Adipocyte (in vitro differentiated cells): Measurements from ENCODE around the gene GRP.

Experiments used
- DNase-seq: peaks from one replicate; pipeline ENCODE4 v3.0.0-alpha.2; 2015; ENCODE audit warnings: low read depth
- H3K27me3 ChIP-seq: replicated peaks from 2 replicates; pipeline ENCODE4 v1.7.0; 2013; ENCODE audit warnings: mild to moderate bottlenecking, low read length, moderate library complexity; ENCODE audit not compliant: control insufficient read depth, insufficient read depth
- H3K36me3 ChIP-seq: 2 replicates; pipeline ENCODE4 v1.7.0; 2013; ENCODE audit warnings: low read length, mild to moderate bottlenecking, moderate library complexity; ENCODE audit not compliant: control insufficient read depth, insufficient read depth, severe bottlenecking
- H3K4me1 ChIP-seq: 2 replicates; pipeline ENCODE4 v1.7.0; 2013; ENCODE audit warnings: mild to moderate bottlenecking, low read length, moderate library complexity; ENCODE audit not compliant: control insufficient read depth, insufficient read depth
- H3K4me3 ChIP-seq: 2 replicates; pipeline ENCODE4 v1.7.0; 2013; ENCODE audit warnings: mild to moderate bottlenecking, low read length, moderate library complexity
- H3K9ac ChIP-seq: 2 replicates; pipeline ENCODE4 v1.7.0; 2013; ENCODE audit warnings: mild to moderate bottlenecking, low read length, moderate library complexity
- H3K9me3 ChIP-seq: 2 replicates; pipeline ENCODE4 v1.7.0; 2013; ENCODE audit warnings: mild to moderate bottlenecking, low read length, moderate library complexity; ENCODE audit not compliant: control insufficient read depth

GRP gene

GRCh38 chr18:59202258-59202820 lies 17.6 kb upstream of the GRP start:
- no peaks in the 10 kb centered on the region for H3K36me3 ChIP-seq
- H3K4me1 ChIP-seq, result no peaks in the 10 kb centered on the region
- H3K9ac ChIP-seq, result no peak overlapping the region
- H3K27me3 ChIP-seq, result peaks cover 42% of the 10 kb centered on the region
- no peak overlapping the region for H3K4me3 ChIP-seq
- no peak for DNase-seq
- H3K9me3 ChIP-seq, result peaks cover 3% of the 10 kb centered on the region

GRCh38 chr18:59207506-59207905 lies 12.5 kb upstream of the GRP start:
- H3K27me3 ChIP-seq, result peaks cover 42% of the 10 kb centered on the region
- DNase-seq, result no peak

DNA sequence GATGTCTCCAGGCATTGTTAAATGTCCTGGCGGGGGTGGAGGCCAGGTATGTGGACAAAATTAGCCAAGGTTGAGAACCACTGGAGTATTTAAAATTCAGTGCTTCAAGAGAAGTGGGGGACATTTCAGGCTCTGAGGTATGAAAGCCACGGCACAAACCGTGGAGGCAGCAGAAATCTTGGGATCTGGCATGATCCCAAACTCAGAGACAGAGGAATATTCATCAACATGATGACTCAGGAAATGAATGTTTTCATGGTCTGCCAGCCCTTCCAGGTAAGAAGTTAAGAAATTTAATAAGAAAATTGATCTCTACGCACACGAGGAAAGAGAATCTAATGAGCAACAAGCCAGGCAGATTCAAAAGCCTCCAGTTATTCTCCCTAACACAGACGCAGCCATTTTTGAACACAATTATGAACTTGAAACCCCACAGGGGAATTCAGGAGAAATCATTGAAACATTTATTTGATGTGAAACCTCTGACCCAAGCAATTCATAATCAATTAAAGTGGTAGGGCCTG lies 11.3 kb upstream of the GRP start:
- peaks cover 42% of the 10 kb centered on the region for H3K27me3 ChIP-seq
- H3K4me1 ChIP-seq, result no peaks in the 10 kb centered on the region
- DNase-seq, result no peak

More at GRCh38 chr18:59207506-59207905, 12.5 kb upstream of the GRP start:
- no peaks in the 10 kb centered on the region for H3K36me3 ChIP-seq
- no peaks in the 10 kb centered on the region for H3K9me3 ChIP-seq
- H3K9ac ChIP-seq, result no peak overlapping the region
- no peak overlapping the region for H3K4me3 ChIP-seq
- H3K4me1 ChIP-seq, result no peaks in the 10 kb centered on the region

DNA sequence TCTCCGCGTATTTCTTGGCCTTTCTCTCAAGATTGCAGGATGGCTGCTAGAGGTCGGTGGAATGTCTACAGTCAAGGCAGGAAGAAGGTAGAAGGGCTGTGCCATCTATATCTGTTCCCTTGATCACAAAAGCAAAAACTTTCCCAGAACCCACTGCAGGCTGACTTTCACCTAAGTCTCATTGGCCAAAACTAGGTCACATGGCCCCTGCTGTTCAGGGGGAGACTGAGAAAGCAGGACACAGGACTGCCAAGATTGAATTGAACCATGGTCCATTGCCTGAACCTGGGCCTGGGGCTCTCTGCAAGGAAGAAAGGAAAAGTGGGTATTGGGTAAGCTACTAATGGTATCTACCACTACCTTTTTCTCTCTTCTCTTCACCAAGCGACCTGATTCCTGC lies 9.7 kb upstream of the GRP start:
- no peak overlapping the region for H3K4me3 ChIP-seq
- H3K4me1 ChIP-seq, result no peaks in the 10 kb centered on the region
- no peak overlapping the region for H3K9ac ChIP-seq
- H3K9me3 ChIP-seq, result no peaks in the 10 kb centered on the region
- no peak for DNase-seq
- peaks cover 47% of the 10 kb centered on the region for H3K27me3 ChIP-seq
- H3K36me3 ChIP-seq, result no peaks in the 10 kb centered on the region

More for the DNA sequence above, 11.3 kb upstream of the GRP start:
- H3K36me3 ChIP-seq, result no peaks in the 10 kb centered on the region
- H3K9me3 ChIP-seq, result no peaks in the 10 kb centered on the region
- H3K4me3 ChIP-seq, result no peak overlapping the region
- no peak overlapping the region for H3K9ac ChIP-seq

GRCh38 chr18:59211629-59212028 lies 8.3 kb upstream of the GRP start:
- no peak for DNase-seq
- H3K36me3 ChIP-seq, result no peaks in the 10 kb centered on the region
- no peaks in the 10 kb centered on the region for H3K9me3 ChIP-seq
- peaks cover 49% of the 10 kb centered on the region for H3K27me3 ChIP-seq
- H3K4me1 ChIP-seq, result no peaks in the 10 kb centered on the region
- no peak overlapping the region for H3K4me3 ChIP-seq
- no peak overlapping the region for H3K9ac ChIP-seq

DNA sequence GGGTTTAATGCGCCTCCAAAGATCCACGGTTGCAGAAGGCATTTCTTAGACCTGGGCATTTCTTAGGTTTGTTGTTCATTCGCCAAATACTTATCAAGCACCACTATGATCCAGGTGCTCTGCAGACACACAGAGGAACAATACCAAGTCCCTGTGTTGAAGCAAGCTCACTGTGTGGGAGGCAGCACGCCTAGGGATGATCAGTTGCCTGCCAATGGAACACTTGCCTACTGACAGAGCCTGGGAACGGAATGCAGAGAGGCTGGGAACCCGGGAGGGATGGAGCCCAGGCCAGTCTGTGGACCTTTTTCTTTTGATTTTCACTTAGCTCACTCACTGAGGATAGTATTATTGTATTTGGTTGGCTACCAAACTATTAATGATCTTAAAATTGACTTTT lies 1.9 kb upstream of the GRP start:
- no peaks in the 10 kb centered on the region for H3K9me3 ChIP-seq
- H3K4me3 ChIP-seq, result no peak overlapping the region
- H3K27me3 ChIP-seq, result peaks cover 72% of the 10 kb centered on the region
- no peak overlapping the region for H3K9ac ChIP-seq
- H3K36me3 ChIP-seq, result no peaks in the 10 kb centered on the region
- H3K4me1 ChIP-seq, result no peaks in the 10 kb centered on the region
- no peak for DNase-seq

GRCh38 chr18:59220164-59220783 lies 316 bp downstream of the GRP start:
- Histone ChIP-seq H3K27me3 (peaks cover 68% of the 10 kb centered on the region), H3K36me3 (no peaks in the 10 kb centered on the region), H3K4me3 (no peak overlapping the region), H3K9ac (no peak overlapping the region), H3K4me1 (no peaks in the 10 kb centered on the region), H3K9me3 (no peaks in the 10 kb centered on the region)
- DNase-seq, result peak; percentile 43

GRCh38 chr18:59220784-59221765 lies 1.1 kb downstream of the GRP start:
- Histone ChIP-seq H3K9me3 (no peaks in the 10 kb centered on the region), H3K27me3 (peaks cover 61% of the 10 kb centered on the region), H3K4me3 (no peak overlapping the region), H3K4me1 (no peaks in the 10 kb centered on the region), H3K9ac (no peak overlapping the region), H3K36me3 (no peaks in the 10 kb centered on the region)
- no peak for DNase-seq

GRCh38 chr18:59222341-59222740 lies 2.4 kb downstream of the GRP start:
- Histone ChIP-seq H3K4me3 (no peak overlapping the region), H3K4me1 (no peaks in the 10 kb centered on the region), H3K9ac (no peak overlapping the region), H3K9me3 (no peaks in the 10 kb centered on the region), H3K27me3 (peaks cover 60% of the 10 kb centered on the region), H3K36me3 (no peaks in the 10 kb centered on the region)
- no peak for DNase-seq

DNA sequence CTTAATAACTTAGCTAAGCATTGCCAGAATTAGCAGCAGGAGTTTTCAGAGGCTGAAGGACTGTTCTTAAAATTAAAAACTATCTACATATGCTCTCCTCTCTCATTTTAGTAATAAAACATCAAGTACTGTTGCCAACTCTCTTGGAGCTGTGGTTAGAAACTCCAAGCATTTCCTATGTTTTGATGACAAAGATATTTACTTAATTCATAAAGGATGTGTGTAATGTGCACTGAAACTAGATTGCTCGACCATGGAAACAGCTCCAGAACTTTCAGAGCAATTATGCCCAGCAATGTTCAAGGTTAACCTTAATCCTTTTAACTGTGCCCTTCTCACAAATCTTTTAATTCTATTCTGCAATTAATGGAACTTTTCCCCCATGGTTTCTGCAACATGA lies 8.4 kb downstream of the GRP start:
- peaks cover 39% of the 10 kb centered on the region for H3K27me3 ChIP-seq
- H3K36me3 ChIP-seq, result no peaks in the 10 kb centered on the region
- DNase-seq, result peak; percentile 74
- no peaks in the 10 kb centered on the region for H3K4me1 ChIP-seq
- no peaks in the 10 kb centered on the region for H3K9me3 ChIP-seq
- H3K4me3 ChIP-seq, result no peak overlapping the region
- H3K9ac ChIP-seq, result no peak overlapping the region

GRCh38 chr18:59229191-59229590 lies 9.2 kb downstream of the GRP start:
- Histone ChIP-seq H3K27me3 (peaks cover 33% of the 10 kb centered on the region), H3K9ac (no peak overlapping the region), H3K4me3 (no peak overlapping the region), H3K4me1 (no peaks in the 10 kb centered on the region), H3K9me3 (no peaks in the 10 kb centered on the region), H3K36me3 (no peaks in the 10 kb centered on the region)
- DNase-seq, result no peak
